Measurements from ENCODE around the gene COG3.

COG3 gene

GRCh38 chr13:45487604-45488003 is 22.9 kb downstream of the COG3 start:
- Mint-ChIP-seq H3K4me1 (no peaks in the 10 kb centered on the region), H3K36me3 (ENCODE audit: low read depth) (peaks cover 55% of the 10 kb centered on the region), H3K4me3 (no peak overlapping the region), H3K27me3 (ENCODE audit: low read depth) (no peaks in the 10 kb centered on the region), H3K27ac (no peak overlapping the region), H3K9me3 (peaks cover 7% of the 10 kb centered on the region)
- TF ChIP-seq CTCF (IDR thresholded peaks at IDR 0.05; ENCODE audit: unreplicated experiment in 3 of 3) = no peak

DNA sequence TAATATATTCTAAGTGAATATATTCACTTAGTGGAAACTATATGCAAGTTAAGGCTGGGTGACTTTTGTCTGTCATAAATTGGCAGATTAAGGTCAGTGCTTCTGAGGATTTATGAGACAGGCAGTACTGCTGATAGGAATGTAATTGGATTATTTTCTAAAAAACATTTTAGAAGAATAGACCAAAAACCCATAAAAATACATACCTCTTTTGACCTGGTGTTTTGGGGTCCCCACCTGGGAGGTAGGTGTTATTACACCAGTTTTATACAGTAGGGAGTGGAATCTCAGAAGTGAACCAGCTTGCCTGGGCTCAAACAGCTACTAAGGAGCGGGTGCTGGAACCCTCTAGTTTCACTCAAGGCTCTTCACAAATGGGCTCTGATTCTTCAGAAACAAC is 25.3 kb downstream of the COG3 start:
- peaks cover 5% of the 10 kb centered on the region for H3K9me3 Mint-ChIP-seq

GRCh38 chr13:45492538-45492937 is 27.8 kb downstream of the COG3 start:
- Mint-ChIP-seq H3K36me3 (ENCODE audit: low read depth) (peaks cover 42% of the 10 kb centered on the region), H3K27me3 (ENCODE audit: low read depth) (no peaks in the 10 kb centered on the region), H3K27ac (no peak overlapping the region), H3K4me1 (no peaks in the 10 kb centered on the region), H3K9me3 (peaks cover under 1% of the 10 kb centered on the region), H3K4me3 (no peak overlapping the region)
- no peak for TF ChIP-seq CTCF (IDR thresholded peaks at IDR 0.05; ENCODE audit: unreplicated experiment in 3 of 3)

More for the DNA sequence above, 25.3 kb downstream of the COG3 start:
- no peak overlapping the region for H3K27ac Mint-ChIP-seq
- H3K27me3 Mint-ChIP-seq (ENCODE audit: low read depth) = no peaks in the 10 kb centered on the region
- TF ChIP-seq CTCF (IDR thresholded peaks at IDR 0.05; ENCODE audit: unreplicated experiment in 3 of 3) = peak in 2 of 3 experiments; percentile 14 to 21
- H3K4me1 Mint-ChIP-seq = no peaks in the 10 kb centered on the region
- H3K4me3 Mint-ChIP-seq = no peak overlapping the region
- peaks cover 44% of the 10 kb centered on the region for H3K36me3 Mint-ChIP-seq (ENCODE audit: low read depth)

DNA sequence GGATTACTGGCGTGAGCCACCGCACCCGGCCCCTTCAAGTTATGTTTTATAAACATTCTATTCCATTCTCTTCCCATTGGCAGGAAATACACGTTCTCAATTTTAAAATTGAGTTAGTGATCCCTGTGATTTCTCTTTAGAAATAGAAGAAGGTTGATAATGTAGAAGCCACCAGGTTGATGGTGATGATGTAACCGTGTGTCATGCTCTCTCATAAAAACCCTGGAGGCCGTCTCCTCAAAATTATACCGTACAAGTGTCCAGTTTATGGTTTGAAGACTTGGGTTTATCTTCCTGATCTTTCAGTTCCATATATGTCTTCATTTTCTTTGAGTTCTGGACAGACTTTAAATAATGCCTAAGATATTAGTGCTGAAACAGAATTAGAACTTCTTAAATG is 32.2 kb downstream of the COG3 start:
- peaks cover 3% of the 10 kb centered on the region for H3K9me3 Mint-ChIP-seq
- no peak for TF ChIP-seq CTCF (IDR thresholded peaks at IDR 0.05; ENCODE audit: unreplicated experiment in 3 of 3)
- no peak overlapping the region for H3K27ac Mint-ChIP-seq
- no peak overlapping the region for H3K4me3 Mint-ChIP-seq
- H3K27me3 Mint-ChIP-seq (ENCODE audit: low read depth) = no peaks in the 10 kb centered on the region
- H3K4me1 Mint-ChIP-seq = no peaks in the 10 kb centered on the region
- peaks cover 61% of the 10 kb centered on the region for H3K36me3 Mint-ChIP-seq (ENCODE audit: low read depth)

DNA sequence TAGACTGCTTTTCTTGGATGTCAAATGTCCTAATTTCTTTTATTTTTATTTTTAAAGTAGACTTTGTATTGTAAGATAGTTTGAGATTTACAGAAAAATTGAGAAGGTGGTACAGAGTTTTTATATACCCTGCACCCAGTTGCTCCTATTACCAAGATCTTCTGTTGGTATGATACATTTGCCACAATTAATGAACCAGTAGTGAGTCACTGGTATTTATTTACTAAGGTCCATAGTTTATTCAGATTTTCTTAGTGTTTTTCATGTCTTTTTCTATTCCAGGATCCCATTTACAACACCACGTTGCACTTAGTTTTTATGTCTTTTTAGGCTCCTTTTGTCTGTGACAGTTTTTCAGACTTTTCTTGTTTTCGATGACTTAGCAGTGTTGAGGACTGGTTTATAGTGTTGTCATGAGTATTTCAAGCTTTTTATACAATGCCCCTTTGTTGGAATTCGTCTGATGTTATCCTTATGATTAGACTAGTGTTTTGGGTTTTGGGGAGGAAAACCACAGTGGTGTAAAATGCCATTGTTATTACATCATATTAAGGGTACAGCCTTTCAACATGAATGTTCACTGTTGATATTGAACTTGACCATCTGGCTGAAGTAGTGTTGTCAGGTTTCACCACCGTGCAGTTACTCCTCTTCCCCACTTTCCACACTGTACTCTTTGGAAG is 35.9 kb downstream of the COG3 start:
- Mint-ChIP-seq H3K36me3 (ENCODE audit: low read depth) (peaks cover 73% of the 10 kb centered on the region), H3K9me3 (peaks cover 3% of the 10 kb centered on the region), H3K4me3 (no peak overlapping the region), H3K27ac (no peak overlapping the region), H3K4me1 (no peaks in the 10 kb centered on the region), H3K27me3 (ENCODE audit: low read depth) (no peaks in the 10 kb centered on the region)
- no peak for TF ChIP-seq CTCF (IDR thresholded peaks at IDR 0.05; ENCODE audit: unreplicated experiment in 3 of 3)

GRCh38 chr13:45501175-45501526 is 36.4 kb downstream of the COG3 start:
- Mint-ChIP-seq H3K4me1 (no peaks in the 10 kb centered on the region), H3K27ac (no peak overlapping the region), H3K36me3 (ENCODE audit: low read depth) (peaks cover 73% of the 10 kb centered on the region), H3K27me3 (ENCODE audit: low read depth) (no peaks in the 10 kb centered on the region), H3K9me3 (peaks cover 3% of the 10 kb centered on the region), H3K4me3 (no peak overlapping the region)
- no peak for TF ChIP-seq CTCF (IDR thresholded peaks at IDR 0.05; ENCODE audit: unreplicated experiment in 3 of 3)
